ENCODE measurements around the gene C1D.
"Not testable (repeated sequence)": the region's sequence is repeated elsewhere in the genome, so short reads cannot be mapped to it uniquely, and the experiment has no call there.

Gene C1D

DNA sequence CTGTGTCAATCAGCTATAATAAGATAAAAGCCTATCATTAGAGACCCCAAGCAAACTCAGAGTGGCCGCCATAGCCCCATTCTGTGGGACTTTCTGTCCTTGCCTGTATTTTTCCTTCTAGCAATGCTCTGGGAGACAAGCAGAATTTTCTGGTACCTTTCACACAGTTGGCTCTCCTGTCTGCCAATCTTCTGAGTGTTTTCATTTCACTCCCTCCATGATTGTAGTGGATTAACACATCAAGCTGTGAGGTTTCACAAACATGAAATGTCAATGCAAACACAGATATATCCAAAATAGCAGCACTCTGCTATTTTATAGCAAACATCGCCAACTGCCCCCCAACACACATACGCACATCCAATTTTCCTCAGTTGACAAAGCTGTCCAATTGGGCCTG lies 64.9 kb downstream of the C1D start:
- no peak for DNase-seq

DNA sequence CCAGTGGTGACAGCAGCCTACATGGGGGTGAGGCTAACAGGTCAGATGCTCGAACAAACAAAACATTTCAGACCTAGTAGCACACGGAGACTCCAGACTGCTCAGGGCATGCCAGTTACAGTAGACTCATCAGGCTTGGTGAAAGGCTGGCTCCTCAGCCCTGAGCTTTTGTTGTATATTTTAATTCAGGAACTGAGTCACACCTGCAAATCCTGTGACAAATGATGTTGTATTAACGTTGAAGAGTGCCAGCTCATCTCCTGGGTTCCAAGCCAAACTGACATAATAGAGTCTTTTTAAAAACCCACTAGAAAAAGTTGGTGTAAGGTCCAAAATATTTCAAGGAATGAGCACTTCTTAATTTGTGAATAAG lies 65.3 kb downstream of the C1D start:
- DNase-seq: no peak

DNA sequence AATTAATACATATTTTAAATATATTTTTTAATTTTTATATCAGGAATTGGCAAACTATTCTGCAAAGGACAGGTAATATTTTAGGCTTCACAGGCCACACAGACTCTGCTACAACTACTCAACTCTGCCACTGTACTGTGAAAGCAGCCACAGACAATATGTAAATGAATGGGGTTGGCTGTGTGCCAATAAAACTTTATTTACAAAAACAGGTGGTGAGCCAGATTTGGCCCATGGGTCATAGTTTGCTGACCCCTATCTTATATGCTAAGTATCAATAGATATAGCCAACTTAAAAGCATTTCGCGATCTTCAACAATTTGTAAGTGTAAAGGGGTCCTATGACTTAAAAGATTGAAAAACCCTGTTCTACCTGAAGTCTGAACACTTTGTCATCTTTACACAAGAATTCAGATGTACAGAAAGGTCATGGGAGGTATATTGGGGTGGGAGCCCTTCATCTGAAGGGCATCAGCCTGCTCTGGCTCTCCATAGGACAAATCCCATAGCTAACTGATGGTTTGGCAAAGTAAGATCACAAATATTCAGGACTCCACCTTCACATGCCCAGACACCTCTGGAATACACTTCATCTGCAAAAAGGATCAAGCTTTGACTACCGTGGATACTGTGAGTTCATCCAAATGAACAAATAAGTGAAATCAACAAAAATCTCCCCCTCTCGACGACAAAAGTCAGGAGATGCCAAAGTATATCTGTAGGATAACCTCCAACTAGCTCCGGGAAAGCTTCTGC lies 65.9 kb downstream of the C1D start:
- DNase-seq: no peak

GRCh38 chr2:67994716-67995115 lies 68.1 kb downstream of the C1D start:
- no peak for DNase-seq

DNA sequence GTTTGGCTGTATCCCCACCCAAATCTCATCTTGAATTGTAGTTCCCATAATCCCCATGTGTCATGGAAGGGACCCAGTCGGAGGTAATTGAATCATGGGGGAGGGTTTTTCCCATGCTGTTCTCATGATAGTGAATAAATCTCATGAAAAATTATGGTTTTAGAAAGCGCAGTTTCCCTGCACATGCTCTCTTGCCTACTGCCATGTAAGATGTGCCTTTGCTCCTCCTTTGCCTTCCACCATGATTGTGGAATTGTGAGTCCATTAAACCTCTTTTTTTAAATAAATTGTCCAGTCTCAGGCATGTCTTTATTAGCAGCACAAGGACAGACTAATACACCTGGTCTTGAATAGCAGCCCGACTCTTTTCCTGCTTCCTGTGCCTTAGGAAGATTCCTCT lies 68.7 kb downstream of the C1D start:
- not testable (repeated sequence) for DNase-seq

GRCh38 chr2:67993329-67993728 lies 69.5 kb downstream of the C1D start:
- no peak for DNase-seq

- DNase-seq: no peak
These were observed 71.3 kb downstream of the C1D start for GRCh38 chr2:67991456-67991855.
